Tibial nerve (tissue), 4 donors: ENCODE results near the gene ROBO1. TPM values are rescaled to one million over a fixed set of nuclear protein-coding genes. Genes with fewer than 3 reads are reported as not detected.

Experiments used
- DNase-seq, 2 donors: peaks; one replicate each; pipeline ENCODE4 v3.0.0-alpha.2; 2019; ENCODE audit warnings: low spot score in 2 of 2
- H3K27ac ChIP-seq, 4 donors: fragments of 200-600 bp; sonication (generic) in 3 of 4; one replicate each; pipeline ENCODE4 v1.5.1; 2017 to 2019; ENCODE audit warnings: mild to moderate bottlenecking in 1 of 4
- H3K27me3 ChIP-seq, 2 donors: fragments of 200-600 bp; sonication (generic) in 1 of 2; one replicate each; pipeline versions ENCODE4 v1.5.1 to v1.6.0; 2017 to 2019
- H3K36me3 ChIP-seq, 3 donors: fragments of 200-600 bp; sonication (generic); one replicate each; pipeline ENCODE4 v1.5.1; 2018 to 2019
- H3K4me1 ChIP-seq, 4 donors: fragments of 200-600 bp; sonication (generic) in 3 of 4; one replicate each; pipeline ENCODE4 v1.5.1; 2017 to 2019
- H3K4me3 ChIP-seq, 4 donors: fragments of 200-600 bp; sonication (generic) in 3 of 4; one replicate each; pipeline ENCODE4 v1.5.1; 2017 to 2019; ENCODE audit warnings: mild to moderate bottlenecking in 1 of 4, moderate library complexity in 1 of 4
- H3K9me3 ChIP-seq, 4 donors: fragments of 200-600 bp; sonication (generic) in 3 of 4; one replicate each; pipeline ENCODE4 v1.5.1; 2017 to 2019
- CTCF ChIP-seq, 5 experiments: fragments of 200-600 bp in 3 of 5; fragments of 450-650 bp in 2 of 5; sonication (generic) in 3 of 5; IDR thresholded peaks; one replicate each; pipeline ENCODE4 v1.5.1; 2016 to 2019; ENCODE audit warnings: antibody characterized with exemption in 5 of 5, mild to moderate bottlenecking in 3 of 5, moderate library complexity in 2 of 5
- EP300 ChIP-seq, 2 donors: sonication (generic); formaldehyde crosslinking; IDR thresholded peaks; one replicate each; pipeline ENCODE4 v1.6.1; 2017; ENCODE audit warnings: antibody characterized with exemption in 2 of 2, mild to moderate bottlenecking in 1 of 2
- POLR2A ChIP-seq, 2 donors: fragments of 450-650 bp; IDR thresholded peaks; one replicate each; pipeline ENCODE4 v1.6.1; 2017; ENCODE audit warnings: antibody characterized with exemption in 2 of 2, mild to moderate bottlenecking in 2 of 2, moderate library complexity in 2 of 2
- WGBS, 2 donors: methylation state at CpG; one replicate each; pipeline ENCODE4 v1.1.5; 2018; 5-methylcytosine and 5-hydroxymethylcytosine counted together
- total RNA-seq, 4 donors: library from RNA; depleted of rRNA; stranded (reverse); fragments of >200 nt; gene quantifications; one replicate each; pipeline ENCODE4 v1.1.0, GENCODE V29; 2016

ROBO1 gene
- total RNA-seq, 4 donors from 2014 or later = 12.6 to 27.8 (median 23.1) TPM

- Histone ChIP-seq H3K36me3 (no peaks in the 10 kb centered on the region), H3K27me3 (no peaks in the 10 kb centered on the region), H3K9me3 (no peaks in the 10 kb centered on the region), H3K27ac (no peak overlapping the region), H3K4me3 (no peak overlapping the region), H3K4me1 (no peaks in the 10 kb centered on the region)
- 87 to 91% methylated on average over 5 of the region's 5 CpGs for WGBS, 2 donors
- TF ChIP-seq EP300 (IDR thresholded peaks at IDR 0.05) = no peak
- no peak for TF ChIP-seq POLR2A (IDR thresholded peaks at IDR 0.05)
- TF ChIP-seq CTCF (IDR thresholded peaks at IDR 0.05) = no peak
- no peak for DNase-seq
Measured at GRCh38 chr3:79103307-79103706, 664.5 kb downstream of the ROBO1 start.

GRCh38 chr3:79097964-79098660 lies 669.7 kb downstream of the ROBO1 start:
- DNase-seq = no peak
- no peaks in the 10 kb centered on the region for H3K4me1 ChIP-seq
- no peak overlapping the region for H3K4me3 ChIP-seq
- WGBS, 2 donors = 45 to 47% methylated on average over 1 of the region's 1 CpG
- TF ChIP-seq EP300 (IDR thresholded peaks at IDR 0.05) (no peak), CTCF (IDR thresholded peaks at IDR 0.05) (no peak), POLR2A (IDR thresholded peaks at IDR 0.05) (no peak)
- no peak overlapping the region for H3K27ac ChIP-seq
- H3K27me3 ChIP-seq = no peaks in the 10 kb centered on the region
- H3K36me3 ChIP-seq = no peaks in the 10 kb centered on the region
- H3K9me3 ChIP-seq = no peaks in the 10 kb centered on the region

DNA sequence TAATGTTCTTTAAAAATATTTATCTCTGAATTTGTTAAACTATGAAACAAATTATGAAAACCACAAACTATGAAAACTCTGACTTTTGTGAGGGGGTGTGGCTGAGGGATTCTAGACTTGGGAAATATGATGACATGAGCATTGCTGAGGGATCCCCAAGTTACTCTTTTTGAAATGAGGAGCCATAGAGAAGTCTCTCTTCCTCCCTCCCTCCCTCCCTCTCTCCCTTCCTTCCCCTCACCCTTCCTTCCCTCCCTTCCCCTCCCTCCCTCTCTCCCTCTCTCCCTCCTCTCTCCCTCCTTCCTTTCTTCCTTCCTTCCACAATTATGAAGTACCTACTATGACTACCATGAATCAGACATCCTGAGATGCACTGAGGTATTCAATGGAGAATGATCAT lies 673.1 kb downstream of the ROBO1 start:
- no peak for TF ChIP-seq CTCF (IDR thresholded peaks at IDR 0.05)
- Histone ChIP-seq H3K4me3 (no peak overlapping the region), H3K9me3 (no peaks in the 10 kb centered on the region), H3K4me1 (no peaks in the 10 kb centered on the region), H3K27ac (no peak overlapping the region), H3K27me3 (no peaks in the 10 kb centered on the region), H3K36me3 (no peaks in the 10 kb centered on the region)
- DNase-seq = no peak

GRCh38 chr3:79086514-79086913 lies 681.3 kb downstream of the ROBO1 start:
- no peak overlapping the region for H3K27ac ChIP-seq
- H3K4me1 ChIP-seq = no peaks in the 10 kb centered on the region
- H3K27me3 ChIP-seq = no peaks in the 10 kb centered on the region
- DNase-seq = peak in 1 of 2 donors; percentile 38
- WGBS, 2 donors = 6% methylated on average over 6 of the region's 6 CpGs
- H3K36me3 ChIP-seq = no peaks in the 10 kb centered on the region
- H3K9me3 ChIP-seq = no peaks in the 10 kb centered on the region
- TF ChIP-seq POLR2A (IDR thresholded peaks at IDR 0.05) (no peak), CTCF (IDR thresholded peaks at IDR 0.05) (peak; percentile 21 to 61 (median 50))
- no peak overlapping the region for H3K4me3 ChIP-seq

- Histone ChIP-seq H3K4me3 (no peak overlapping the region), H3K36me3 (no peaks in the 10 kb centered on the region), H3K27me3 (no peaks in the 10 kb centered on the region), H3K9me3 (no peaks in the 10 kb centered on the region), H3K4me1 (no peaks in the 10 kb centered on the region), H3K27ac (no peak overlapping the region)
- WGBS, 2 donors = 88 to 93% methylated on average over 1 of the region's 1 CpG
- TF ChIP-seq CTCF (IDR thresholded peaks at IDR 0.05) (no peak), POLR2A (IDR thresholded peaks at IDR 0.05) (no peak), EP300 (IDR thresholded peaks at IDR 0.05) (no peak)
- no peak for DNase-seq
Measured at GRCh38 chr3:79085171-79085570, 682.6 kb downstream of the ROBO1 start.
